HG02884 (cell line): ENCODE data around the gene STAG1.
A peak's percentile ranks its signal among the peaks of the same experiment; 100 is the strongest.
"Not testable (repeated sequence)": the region's sequence is repeated elsewhere in the genome, so short reads cannot be mapped to it uniquely, and the experiment has no call there.

ENCODE experiments used
- ATAC-seq: cut with Tn5 transposase; IDR thresholded peaks from one replicate; pipeline ENCODE4 v1.9.1; 2021; ENCODE audit warnings: mild to moderate bottlenecking, moderate library complexity; ENCODE audit not compliant: unreplicated experiment

Gene STAG1

GRCh38 chr3:136606216-136606615 is 146.0 kb downstream of the STAG1 start:
- ATAC-seq: not testable (repeated sequence)

- ATAC-seq: no peak
Observed at GRCh38 chr3:136604961-136605360, 147.2 kb downstream of the STAG1 start.

- ATAC-seq: no peak
Observed at GRCh38 chr3:136602818-136603217, 149.4 kb downstream of the STAG1 start.

GRCh38 chr3:136595913-136596697 is 156.1 kb downstream of the STAG1 start:
- no peak for ATAC-seq

GRCh38 chr3:136586580-136586979 is 165.6 kb downstream of the STAG1 start:
- ATAC-seq: no peak

- ATAC-seq: peak; percentile 54
Observed at GRCh38 chr3:136584728-136585127, 167.4 kb downstream of the STAG1 start.

GRCh38 chr3:136583823-136584222 is 168.4 kb downstream of the STAG1 start:
- ATAC-seq: no peak

GRCh38 chr3:136577791-136578190 is 174.4 kb downstream of the STAG1 start:
- no peak for ATAC-seq

- no peak for ATAC-seq
Observed at GRCh38 chr3:136576279-136577009, 175.7 kb downstream of the STAG1 start.

- no peak for ATAC-seq
Observed at GRCh38 chr3:136567599-136568188, 184.5 kb downstream of the STAG1 start.

- not testable (repeated sequence) for ATAC-seq
Observed at GRCh38 chr3:136564962-136565361, 187.2 kb downstream of the STAG1 start.

- no peak for ATAC-seq
Observed at GRCh38 chr3:136562026-136562425, 190.2 kb downstream of the STAG1 start.

- ATAC-seq: no peak
Observed at GRCh38 chr3:136559896-136560295, 192.3 kb downstream of the STAG1 start.

- ATAC-seq: not testable (repeated sequence)
Observed at GRCh38 chr3:136549461-136549860, 202.7 kb downstream of the STAG1 start.

- no peak for ATAC-seq
Observed at GRCh38 chr3:136547293-136547692, 204.9 kb downstream of the STAG1 start.

- ATAC-seq: no peak
Observed at GRCh38 chr3:136546720-136547119, 205.5 kb downstream of the STAG1 start.

- no peak for ATAC-seq
Observed at GRCh38 chr3:136545664-136546268, 206.4 kb downstream of the STAG1 start.

GRCh38 chr3:136544532-136544931 is 207.6 kb downstream of the STAG1 start:
- ATAC-seq: no peak

GRCh38 chr3:136543385-136543784 is 208.8 kb downstream of the STAG1 start:
- ATAC-seq: no peak

- no peak for ATAC-seq
Observed at GRCh38 chr3:136535906-136536305, 216.3 kb downstream of the STAG1 start.

- ATAC-seq: no peak
Observed at GRCh38 chr3:136532766-136533165, 219.4 kb downstream of the STAG1 start.
